CD14-positive monocyte (primary cell): ENCODE data around the gene TLR8. TPM values are rescaled to one million over a fixed set of nuclear protein-coding genes. Genes with fewer than 3 reads are reported as not detected.

Experiments
- DNase-seq, 3 donors: peaks; one replicate each; pipeline ENCODE4 v3.0.0-alpha.2; 2011 to 2022
- H2AFZ ChIP-seq: 2 replicates; pipeline ENCODE4 v1.6.0; 2012; ENCODE audit warnings: mild to moderate bottlenecking, low read depth, low read length, inconsistent platforms; ENCODE audit not compliant: insufficient read depth, poor library complexity, severe bottlenecking
- H3K27ac ChIP-seq, 2 donors: 1 replicate in 1 of 2; 2 replicates in 1 of 2; pipeline ENCODE4 v1.5.1; 2012 to 2013; ENCODE audit warnings: low read length in 2 of 2, control low read depth in 1 of 2, inconsistent platforms in 1 of 2, low read depth in 1 of 2, mild to moderate bottlenecking in 1 of 2
- H3K27me3 ChIP-seq, 2 donors: one replicate each; pipeline versions ENCODE4 v1.6.0 to v1.6.1; 2011 to 2013; ENCODE audit warnings: low read length in 2 of 2; ENCODE audit not compliant: control insufficient read depth in 2 of 2, insufficient read depth in 2 of 2
- H3K36me3 ChIP-seq, 2 donors: replicated peaks in 1 of 2; 1 replicate in 1 of 2; 2 replicates in 1 of 2; pipeline versions ENCODE4 v1.5.1 to v1.6.1; 2012 to 2013; ENCODE audit warnings: low read length in 2 of 2, control low read depth in 1 of 2, inconsistent platforms in 1 of 2, mild to moderate bottlenecking in 1 of 2; ENCODE audit not compliant: insufficient read depth in 2 of 2, control insufficient read depth in 1 of 2
- H3K4me1 ChIP-seq, 2 donors: 1 replicate in 1 of 2; 2 replicates in 1 of 2; pipeline versions ENCODE4 v1.5.1 to v1.6.1; 2012 to 2013; ENCODE audit warnings: low read length in 2 of 2, control low read depth in 1 of 2, inconsistent platforms in 1 of 2, mild to moderate bottlenecking in 1 of 2, moderate library complexity in 1 of 2; ENCODE audit not compliant: insufficient read depth in 2 of 2, control insufficient read depth in 1 of 2
- H3K4me2 ChIP-seq: replicated peaks from 2 replicates; pipeline ENCODE3; 2012; ENCODE audit warnings: low read length, moderate library complexity, mild to moderate bottlenecking; ENCODE audit not compliant: poor library complexity, severe bottlenecking; ENCODE audit errors: extremely low read depth
- H3K4me3 ChIP-seq, 3 experiments: fragments of 200-600 bp in 1 of 3; sonication (generic) in 1 of 3; replicated peaks in 1 of 3; 1 replicate in 2 of 3; 2 replicates in 1 of 3; pipeline ENCODE4 v1.5.1; 2011 to 2013; ENCODE audit warnings: low read length in 3 of 3, mild to moderate bottlenecking in 3 of 3, control low read depth in 2 of 3, low read depth in 2 of 3, inconsistent platforms in 1 of 3, moderate library complexity in 1 of 3
- H3K79me2 ChIP-seq: 2 replicates; pipeline ENCODE4 v1.6.0; 2012; ENCODE audit warnings: mild to moderate bottlenecking, control low read depth, inconsistent platforms, low read length, moderate library complexity; ENCODE audit not compliant: insufficient read depth
- H3K9ac ChIP-seq: 2 replicates; pipeline ENCODE4 v1.6.0; 2017; ENCODE audit warnings: low read length, mild to moderate bottlenecking; ENCODE audit not compliant: insufficient read depth, poor library complexity, severe bottlenecking
- H3K9me3 ChIP-seq, 2 donors: replicated peaks in 1 of 2; 1 replicate in 1 of 2; 2 replicates in 1 of 2; pipeline versions ENCODE4 v1.5.1 to v1.6.1; 2012 to 2013; ENCODE audit warnings: low read length in 2 of 2, control low read depth in 1 of 2; ENCODE audit not compliant: control insufficient read depth in 1 of 2, insufficient read depth in 1 of 2
- H4K20me1 ChIP-seq: 2 replicates; pipeline ENCODE4 v1.6.0; 2012; ENCODE audit warnings: mild to moderate bottlenecking, low read length, control low read depth, moderate library complexity; ENCODE audit not compliant: insufficient read depth
- H3K27ac Mint-ChIP-seq, 7 donors: one replicate each; pipeline ENCODE4 v1.8.0; 2020; ENCODE audit warnings: mild to moderate bottlenecking in 7 of 7, mixed read lengths in 7 of 7, moderate library complexity in 6 of 7, inconsistent platforms in 2 of 7
- H3K27me3 Mint-ChIP-seq, 3 donors: one replicate each; pipeline ENCODE4 v1.8.0; 2021 to 2022; ENCODE audit warnings: low read depth in 3 of 3, mild to moderate bottlenecking in 3 of 3, mixed read lengths in 3 of 3, moderate library complexity in 3 of 3, inconsistent platforms in 1 of 3
- H3K36me3 Mint-ChIP-seq, 2 donors: one replicate each; pipeline ENCODE4 v1.8.0; 2020; ENCODE audit warnings: mixed read lengths in 2 of 2, inconsistent platforms in 1 of 2, mild to moderate bottlenecking in 1 of 2
- H3K4me1 Mint-ChIP-seq: one replicate; pipeline ENCODE4 v1.8.0; 2020; ENCODE audit warnings: mild to moderate bottlenecking, mixed read lengths
- H3K4me3 Mint-ChIP-seq, 2 donors: one replicate each; pipeline ENCODE4 v1.8.0; 2020; ENCODE audit warnings: mild to moderate bottlenecking in 2 of 2, mixed read lengths in 2 of 2, moderate library complexity in 1 of 2
- H3K9me3 Mint-ChIP-seq, 7 donors: one replicate each; pipeline ENCODE4 v1.8.0; 2020 to 2022; ENCODE audit warnings: mixed read lengths in 7 of 7, mild to moderate bottlenecking in 6 of 7, moderate library complexity in 6 of 7, inconsistent platforms in 2 of 7
- WGBS: methylation state at CpG from one replicate; pipeline ENCODE4 v1.1.5; 2013; ENCODE audit warnings: missing lambda C conversion rate; ENCODE audit not compliant: insufficient coverage; 5-methylcytosine and 5-hydroxymethylcytosine counted together
- intact Hi-C, 2 donors: fragments of 100-400 bp; cut with micrococcal nuclease; formaldehyde crosslinking; loops; one replicate each; pipeline versions ENCODE4 v1.15.0 to v1.15.1; 2023
- polyA plus RNA-seq, 3 donors: library from polyadenylated mRNA; depleted of rRNA in 1 of 3; unstranded in 2 of 3; stranded (reverse) in 1 of 3; fragments of 300-500 nt in 2 of 3; fragments of >200 nt in 1 of 3; fragmentation: Illumina TruSeq in 2 of 3; gene quantifications; 1 replicate in 2 of 3; 2 replicates in 1 of 3; pipeline ENCODE4 v1.2.3, GENCODE V29; 2012 to 2021
- TF ChIP-seq, protein P1 (sequence below): fragments of 200-600 bp; IDR thresholded peaks from one replicate; pipeline ENCODE4 v1.8.0; 2022; ENCODE audit warnings: antibody characterized with exemption, mild to moderate bottlenecking

The TLR8 gene
- polyA plus RNA-seq, 3 donors: 23.1 to 61.9 (median 48.5) TPM

DNA sequence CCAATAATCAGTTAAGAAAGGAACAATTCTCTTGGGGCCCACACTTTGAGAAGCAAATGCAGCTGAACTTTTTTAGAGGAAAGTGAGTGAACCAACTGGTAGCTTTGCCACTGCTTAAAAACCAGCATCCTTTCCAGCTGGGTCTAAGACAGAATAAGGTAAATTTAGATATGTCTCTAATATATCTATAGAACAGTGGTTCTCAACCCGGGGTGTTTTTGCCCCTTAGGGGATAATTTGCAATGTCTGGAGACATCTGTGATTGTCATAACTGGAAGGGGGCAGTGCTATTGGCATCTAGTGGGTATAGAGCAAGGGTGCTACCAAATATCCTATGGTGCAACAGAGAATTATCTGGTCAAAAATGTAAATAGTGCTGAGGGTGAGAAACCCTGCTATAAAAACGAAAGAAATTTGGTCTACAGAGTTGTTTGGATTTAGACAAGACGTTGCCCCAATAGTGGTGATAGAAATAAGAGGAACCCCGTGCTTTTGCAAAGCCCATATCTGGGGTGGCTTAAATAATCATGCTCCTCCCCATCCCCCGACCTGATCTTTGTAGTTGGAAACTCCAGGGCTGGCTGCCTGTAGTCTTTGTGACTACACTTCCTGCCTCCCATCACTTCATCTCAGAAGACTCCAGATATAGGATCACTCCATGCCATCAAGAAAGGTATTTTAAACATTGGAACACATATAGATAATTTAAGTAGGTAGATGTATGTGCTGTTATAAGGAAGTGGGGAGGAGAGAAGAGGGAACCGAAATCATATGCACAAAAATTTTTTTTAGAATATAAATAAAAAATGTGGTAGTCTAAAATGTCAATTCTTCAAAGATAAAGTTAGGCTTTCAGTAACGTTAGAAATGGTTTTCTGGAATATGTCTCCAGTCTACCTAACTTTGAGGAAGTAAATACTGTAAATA is 39.7 kb upstream of the TLR8 start, which contains the start of gene TLR7:
Gene TLR7, plus strand, starts transcription at position 622 of the 927 bp plus-strand sequence. CDS start 507 bp downstream, outside the sequence.
- Mint-ChIP-seq H3K27me3 (peaks cover 0 to 4% (median 0%) of the 10 kb centered on the region in 3 donors), H3K4me3 (peak within 1 kb of the TSS; percentile 81 to 96), H3K36me3 (peaks cover 5 to 12% of the 10 kb centered on the region in 2 donors), H3K27ac (peak within 1 kb of the TSS; percentile 90 to 95 (median 93)), H3K4me1 (peaks cover 50% of the 10 kb centered on the region), H3K9me3 (peaks cover 2 to 33% (median 12%) of the 10 kb centered on the region in 7 donors)
- H3K9ac ChIP-seq: peak within 1 kb of the TSS; percentile 47
- TF ChIP-seq, protein P1, sequence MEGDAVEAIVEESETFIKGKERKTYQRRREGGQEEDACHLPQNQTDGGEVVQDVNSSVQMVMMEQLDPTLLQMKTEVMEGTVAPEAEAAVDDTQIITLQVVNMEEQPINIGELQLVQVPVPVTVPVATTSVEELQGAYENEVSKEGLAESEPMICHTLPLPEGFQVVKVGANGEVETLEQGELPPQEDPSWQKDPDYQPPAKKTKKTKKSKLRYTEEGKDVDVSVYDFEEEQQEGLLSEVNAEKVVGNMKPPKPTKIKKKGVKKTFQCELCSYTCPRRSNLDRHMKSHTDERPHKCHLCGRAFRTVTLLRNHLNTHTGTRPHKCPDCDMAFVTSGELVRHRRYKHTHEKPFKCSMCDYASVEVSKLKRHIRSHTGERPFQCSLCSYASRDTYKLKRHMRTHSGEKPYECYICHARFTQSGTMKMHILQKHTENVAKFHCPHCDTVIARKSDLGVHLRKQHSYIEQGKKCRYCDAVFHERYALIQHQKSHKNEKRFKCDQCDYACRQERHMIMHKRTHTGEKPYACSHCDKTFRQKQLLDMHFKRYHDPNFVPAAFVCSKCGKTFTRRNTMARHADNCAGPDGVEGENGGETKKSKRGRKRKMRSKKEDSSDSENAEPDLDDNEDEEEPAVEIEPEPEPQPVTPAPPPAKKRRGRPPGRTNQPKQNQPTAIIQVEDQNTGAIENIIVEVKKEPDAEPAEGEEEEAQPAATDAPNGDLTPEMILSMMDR: no peak
- H2AFZ ChIP-seq: no peak within 1 kb of the TSS
- DNase-seq: peak in 2 of 3 donors; percentile 33 to 64
- H3K79me2 ChIP-seq: peaks cover 43% of the 10 kb centered on the region
- H3K9me3 ChIP-seq: no peaks in the 10 kb centered on the region
- no peaks in the 10 kb centered on the region for H3K36me3 ChIP-seq
- peaks cover 5% of the 10 kb centered on the region for H4K20me1 ChIP-seq
- H3K27ac ChIP-seq: peak within 1 kb of the TSS; percentile 67 to 75
- peaks cover 0 to 7% of the 10 kb centered on the region in 2 donors for H3K27me3 ChIP-seq
- peak within 1 kb of the TSS; percentile 42 to 73 (median 46) for H3K4me3 ChIP-seq
- peaks cover 58 to 61% of the 10 kb centered on the region in 2 donors for H3K4me1 ChIP-seq
- intact Hi-C loops: no loop called here
- peak within 1 kb of the TSS; percentile 80 for H3K4me2 ChIP-seq
- no CpG with 5 or more reads among the region's 7 CpGs for WGBS

DNA sequence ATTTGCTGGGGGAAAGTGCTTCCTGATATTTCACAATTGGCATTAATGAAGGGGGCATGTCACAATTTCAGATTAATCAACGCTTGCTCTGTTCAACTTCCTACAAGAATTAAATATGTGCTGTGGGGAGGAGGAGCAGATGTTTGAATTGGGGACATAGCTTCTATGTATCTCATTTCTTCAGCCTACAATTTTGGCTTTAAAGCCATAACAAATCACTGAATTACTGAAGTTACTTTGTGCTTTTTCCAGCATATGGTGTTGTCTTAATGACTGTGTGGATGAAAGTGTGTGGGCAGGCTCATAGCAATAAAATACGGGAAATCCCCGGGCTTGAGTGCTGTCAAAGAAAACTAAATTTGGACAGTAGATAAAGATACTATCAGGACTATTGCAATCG is 38.7 kb upstream of the TLR8 start:
- Mint-ChIP-seq H3K9me3 (peaks cover 0 to 25% (median 12%) of the 10 kb centered on the region in 7 donors), H3K27me3 (peaks cover 0 to 7% (median 0%) of the 10 kb centered on the region in 3 donors), H3K4me1 (peaks cover 59% of the 10 kb centered on the region), H3K36me3 (peaks cover 12 to 20% of the 10 kb centered on the region in 2 donors), H3K4me3 (peak overlapping the region; percentile 81 to 96), H3K27ac (peak overlapping the region; percentile 90 to 95 (median 93))
- intact Hi-C loops: no loop called here
- peaks cover 61 to 62% of the 10 kb centered on the region in 2 donors for H3K4me1 ChIP-seq
- peaks cover 3 to 7% of the 10 kb centered on the region in 2 donors for H3K36me3 ChIP-seq
- H2AFZ ChIP-seq: no peak overlapping the region
- peaks cover 0 to 7% of the 10 kb centered on the region in 2 donors for H3K27me3 ChIP-seq
- peak overlapping the region; percentile 67 to 75 for H3K27ac ChIP-seq
- TF ChIP-seq, protein P1: no peak
- DNase-seq: peak in 2 of 3 donors; percentile 35 to 38
- peak overlapping the region; percentile 80 for H3K4me2 ChIP-seq
- H3K79me2 ChIP-seq: peaks cover 53% of the 10 kb centered on the region
- WGBS: 0% methylated on average over 2 of the region's 4 CpGs
- peaks cover 9% of the 10 kb centered on the region for H4K20me1 ChIP-seq
- H3K9ac ChIP-seq: peak overlapping the region; percentile 47
- peak overlapping the region; percentile 42 to 73 (median 46) for H3K4me3 ChIP-seq
- H3K9me3 ChIP-seq: no peaks in the 10 kb centered on the region
